ENCODE data around the gene NPIPA3.
"Not testable (repeated sequence)": the region's sequence is repeated elsewhere in the genome, so short reads cannot be mapped to it uniquely, and the experiment has no call there.

The NPIPA3 gene

GRCh38 chr16:14703156-14704011 lies at the start of gene NPIPA3:
Gene NPIPA3, plus strand, starts transcription at chr16:14703411. Its CDS starts 5,533 bp downstream, at chr16:14708944.
- DNase-seq: not testable (repeated sequence)

GRCh38 chr16:14658063-14658462 lies 45.1 kb upstream of the NPIPA3 start:
- DNase-seq: no peak

GRCh38 chr16:14667347-14668266 lies 35.6 kb upstream of the NPIPA3 start:
- DNase-seq: no peak

GRCh38 chr16:14668556-14669223 lies 34.5 kb upstream of the NPIPA3 start:
- no peak for DNase-seq

GRCh38 chr16:14669776-14670175 lies 33.4 kb upstream of the NPIPA3 start:
- DNase-seq: no peak

GRCh38 chr16:14672403-14672971 lies 30.7 kb upstream of the NPIPA3 start:
- DNase-seq: no peak

- DNase-seq: no peak
Measured at GRCh38 chr16:14676633-14677032, 26.6 kb upstream of the NPIPA3 start.

- DNase-seq: no peak
Measured at GRCh38 chr16:14677627-14678026, 25.6 kb upstream of the NPIPA3 start.

- DNase-seq: no peak
Measured at GRCh38 chr16:14678748-14679497, 24.3 kb upstream of the NPIPA3 start.

- not testable (repeated sequence) for DNase-seq
Measured at GRCh38 chr16:14680396-14680795, 22.8 kb upstream of the NPIPA3 start.

GRCh38 chr16:14681115-14681514 lies 22.1 kb upstream of the NPIPA3 start:
- DNase-seq: no peak

- DNase-seq: no peak
Measured at GRCh38 chr16:14682121-14682520, 21.1 kb upstream of the NPIPA3 start.

- not testable (repeated sequence) for DNase-seq
Measured at GRCh38 chr16:14685870-14686793, 17.1 kb upstream of the NPIPA3 start.

- not testable (repeated sequence) for DNase-seq
Measured at GRCh38 chr16:14694129-14694528, 9.1 kb upstream of the NPIPA3 start, which contains the start of gene PLA2G10. Gene PLA2G10, minus strand, starts transcription at chr16:14694308. Its CDS starts 79 bp downstream, at chr16:14694229.

GRCh38 chr16:14701859-14702258 lies 1.4 kb upstream of the NPIPA3 start:
- not testable (repeated sequence) for DNase-seq

- DNase-seq: not testable (repeated sequence)
Measured at GRCh38 chr16:14702672-14703071, 539 bp upstream of the NPIPA3 start.

GRCh38 chr16:14733233-14733632 lies 30.0 kb downstream of the NPIPA3 start:
- DNase-seq: not testable (repeated sequence)

GRCh38 chr16:14740832-14741385 lies 37.7 kb downstream of the NPIPA3 start:
- DNase-seq: not testable (repeated sequence)

- DNase-seq: not testable (repeated sequence)
Measured at GRCh38 chr16:14741794-14742193, 38.6 kb downstream of the NPIPA3 start.
